ENCODE data around the gene SKI. TPM values are rescaled to one million over a fixed set of nuclear protein-coding genes. Genes with fewer than 3 reads are reported as not detected.

SKI gene
- total RNA-seq, 1 experiment from 2014 or later, result 53.7 TPM

DNA sequence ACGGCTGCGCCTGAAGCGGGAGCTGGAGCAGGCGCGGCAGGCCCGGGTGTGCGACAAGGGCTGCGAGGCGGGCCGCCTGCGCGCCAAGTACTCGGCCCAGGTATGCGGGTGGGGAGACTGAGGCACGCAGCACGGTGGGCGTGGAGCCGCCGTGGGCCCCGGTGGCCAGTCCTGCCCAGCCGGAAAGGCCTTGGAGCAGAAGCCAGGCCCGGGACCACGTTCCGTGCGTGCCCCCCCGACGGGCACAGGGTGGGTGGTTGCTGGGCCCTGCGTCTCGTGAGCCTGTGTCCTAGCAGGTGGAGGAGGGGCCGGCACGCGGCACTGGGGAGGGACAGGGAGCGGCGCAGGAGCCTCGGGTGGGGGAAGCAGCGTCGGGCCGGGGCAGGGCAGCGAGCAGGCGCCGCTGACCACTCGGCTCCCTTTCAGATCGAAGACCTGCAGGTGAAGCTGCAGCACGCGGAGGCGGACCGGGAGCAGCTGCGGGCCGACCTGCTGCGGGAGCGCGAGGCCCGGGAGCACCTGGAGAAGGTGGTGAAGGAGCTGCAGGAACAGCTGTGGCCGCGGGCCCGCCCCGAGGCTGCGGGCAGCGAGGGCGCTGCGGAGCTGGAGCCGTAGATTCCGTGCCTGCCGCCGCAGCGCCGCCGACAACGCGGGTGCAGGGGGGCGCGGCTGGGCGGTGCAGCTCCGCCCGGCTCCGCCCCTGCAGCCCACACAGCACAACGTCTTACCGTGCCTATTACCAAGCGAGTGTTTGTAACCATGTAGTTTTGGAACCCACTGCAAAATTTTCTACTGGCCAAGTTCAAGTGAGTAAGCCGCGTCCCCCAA is 78.2 kb downstream of the SKI start:
- Mint-ChIP-seq H3K4me3 (ENCODE audit: unreplicated experiment) (no peak overlapping the region), H3K4me1 (ENCODE audit: insufficient read depth, unreplicated experiment) (no peaks in the 10 kb centered on the region), H3K27ac (ENCODE audit: low read depth, unreplicated experiment) (no peak overlapping the region), H3K36me3 (ENCODE audit: insufficient read depth, unreplicated experiment) (peaks cover 52% of the 10 kb centered on the region), H3K9me3 (ENCODE audit: unreplicated experiment) (no peaks in the 10 kb centered on the region), H3K27me3 (ENCODE audit: insufficient read depth, unreplicated experiment) (no peaks in the 10 kb centered on the region)
- ChIA-PET POLR2A (no interaction called here), CTCF (interaction anchor here (0.6 to 1.2 kb wide), 2 partner anchors 40 to 111 kb away, joined by 3 read pairs; partner anchors contain the start of gene FAAP20)
- BruUV-seq (replicated peaks), result no TSS peak
- intact Hi-C loops (cut with micrococcal nuclease), result no loop called here
- no peak for DNase-seq (ENCODE audit: unreplicated experiment)
- TF ChIP-seq, protein P1, sequence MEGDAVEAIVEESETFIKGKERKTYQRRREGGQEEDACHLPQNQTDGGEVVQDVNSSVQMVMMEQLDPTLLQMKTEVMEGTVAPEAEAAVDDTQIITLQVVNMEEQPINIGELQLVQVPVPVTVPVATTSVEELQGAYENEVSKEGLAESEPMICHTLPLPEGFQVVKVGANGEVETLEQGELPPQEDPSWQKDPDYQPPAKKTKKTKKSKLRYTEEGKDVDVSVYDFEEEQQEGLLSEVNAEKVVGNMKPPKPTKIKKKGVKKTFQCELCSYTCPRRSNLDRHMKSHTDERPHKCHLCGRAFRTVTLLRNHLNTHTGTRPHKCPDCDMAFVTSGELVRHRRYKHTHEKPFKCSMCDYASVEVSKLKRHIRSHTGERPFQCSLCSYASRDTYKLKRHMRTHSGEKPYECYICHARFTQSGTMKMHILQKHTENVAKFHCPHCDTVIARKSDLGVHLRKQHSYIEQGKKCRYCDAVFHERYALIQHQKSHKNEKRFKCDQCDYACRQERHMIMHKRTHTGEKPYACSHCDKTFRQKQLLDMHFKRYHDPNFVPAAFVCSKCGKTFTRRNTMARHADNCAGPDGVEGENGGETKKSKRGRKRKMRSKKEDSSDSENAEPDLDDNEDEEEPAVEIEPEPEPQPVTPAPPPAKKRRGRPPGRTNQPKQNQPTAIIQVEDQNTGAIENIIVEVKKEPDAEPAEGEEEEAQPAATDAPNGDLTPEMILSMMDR (IDR thresholded peaks at IDR 0.05; ENCODE audit: unreplicated experiment), result no peak

DNA sequence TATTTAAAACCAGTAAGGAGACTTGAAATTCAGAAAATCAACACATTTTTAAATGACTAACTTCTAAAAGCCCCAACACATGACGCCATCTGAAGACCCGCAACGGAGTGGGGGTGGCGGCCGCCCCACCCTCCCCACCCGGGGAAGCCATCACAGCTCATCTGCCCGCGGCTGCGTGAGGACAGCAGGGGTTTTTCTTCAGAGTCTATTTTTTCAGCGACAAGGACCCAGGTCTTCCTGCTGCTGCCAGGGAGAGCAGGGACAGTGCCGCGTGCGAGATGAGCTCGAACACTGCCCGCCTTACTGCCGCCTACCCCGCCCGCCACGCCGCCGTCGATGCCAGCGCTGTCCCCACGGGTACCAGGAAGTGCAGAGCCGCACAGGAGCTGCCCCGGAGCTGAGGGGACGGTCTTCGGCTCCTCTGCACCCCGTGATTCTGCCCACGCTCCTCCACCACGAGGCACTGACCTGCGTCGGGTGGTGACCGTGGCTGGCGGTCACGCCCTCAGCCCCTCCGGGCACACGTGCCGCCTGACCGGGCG is 79.0 kb downstream of the SKI start:
- H3K27ac Mint-ChIP-seq (ENCODE audit: low read depth, unreplicated experiment), result no peak overlapping the region
- no peaks in the 10 kb centered on the region for H3K4me1 Mint-ChIP-seq (ENCODE audit: insufficient read depth, unreplicated experiment)
- DNase-seq (ENCODE audit: unreplicated experiment), result no peak
- no TSS peak for BruUV-seq (replicated peaks)
- no peaks in the 10 kb centered on the region for H3K27me3 Mint-ChIP-seq (ENCODE audit: insufficient read depth, unreplicated experiment)
- peaks cover 52% of the 10 kb centered on the region for H3K36me3 Mint-ChIP-seq (ENCODE audit: insufficient read depth, unreplicated experiment)
- intact Hi-C loops (cut with micrococcal nuclease), result no loop called here
- TF ChIP-seq, protein P1 (IDR thresholded peaks at IDR 0.05; ENCODE audit: unreplicated experiment), result no peak
- no peak overlapping the region for H3K4me3 Mint-ChIP-seq (ENCODE audit: unreplicated experiment)
- ChIA-PET POLR2A (no interaction called here), CTCF (interaction anchor here (0.6 to 1.2 kb wide), 2 partner anchors 41 to 112 kb away, joined by 3 read pairs; partner anchors contain the start of gene FAAP20)
- H3K9me3 Mint-ChIP-seq (ENCODE audit: unreplicated experiment), result no peaks in the 10 kb centered on the region

DNA sequence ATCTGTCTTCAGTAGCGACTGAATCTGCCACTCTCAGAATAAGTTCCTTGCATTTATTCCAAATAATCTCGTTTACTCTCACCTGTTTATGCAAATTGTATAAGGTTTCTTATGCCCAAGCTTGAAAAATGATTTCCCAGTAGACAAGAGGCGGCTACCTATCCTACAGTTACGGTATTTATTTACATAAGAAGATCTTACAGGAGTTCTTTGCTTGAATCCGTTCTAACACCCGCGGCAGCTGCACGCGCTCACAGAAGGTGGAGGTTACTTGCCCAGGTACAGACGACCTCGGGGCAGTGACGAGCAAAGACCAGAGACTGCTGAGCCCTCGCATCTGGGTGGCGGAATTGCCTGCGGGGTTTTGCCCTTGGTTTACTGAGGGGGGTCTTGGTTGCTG is 79.9 kb downstream of the SKI start:
- Mint-ChIP-seq H3K27ac (ENCODE audit: low read depth, unreplicated experiment) (no peak overlapping the region), H3K27me3 (ENCODE audit: insufficient read depth, unreplicated experiment) (no peaks in the 10 kb centered on the region), H3K36me3 (ENCODE audit: insufficient read depth, unreplicated experiment) (peaks cover 52% of the 10 kb centered on the region), H3K4me3 (ENCODE audit: unreplicated experiment) (no peak overlapping the region), H3K9me3 (ENCODE audit: unreplicated experiment) (no peaks in the 10 kb centered on the region), H3K4me1 (ENCODE audit: insufficient read depth, unreplicated experiment) (no peaks in the 10 kb centered on the region)
- no peak for DNase-seq (ENCODE audit: unreplicated experiment)
- intact Hi-C loops (cut with micrococcal nuclease), result no loop called here
- TF ChIP-seq, protein P1 (IDR thresholded peaks at IDR 0.05; ENCODE audit: unreplicated experiment), result no peak
- BruUV-seq (replicated peaks), result TSS peak; percentile 40
- ChIA-PET POLR2A (no interaction called here), CTCF (no interaction called here)

DNA sequence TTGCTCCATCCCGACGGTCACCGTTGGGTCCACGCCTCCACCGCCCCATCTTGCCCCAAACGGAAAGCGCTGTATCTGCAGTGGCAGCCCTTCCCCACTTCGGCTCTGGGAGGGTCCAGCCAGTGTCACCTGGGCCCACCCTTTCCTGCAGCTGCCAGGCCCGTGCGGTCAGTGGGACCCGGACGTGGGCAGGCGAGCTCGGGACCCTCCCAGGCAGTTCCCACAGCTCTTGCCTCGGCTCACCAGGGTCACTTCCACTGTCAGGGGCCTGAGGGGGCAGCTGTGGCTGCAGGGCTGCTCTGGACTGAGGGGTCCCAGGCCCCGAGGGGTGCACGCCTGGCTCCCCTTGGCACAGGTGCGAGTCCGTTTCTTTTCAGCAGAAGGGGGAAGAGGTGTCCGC is 80.7 kb downstream of the SKI start:
- BruUV-seq (replicated peaks), result no TSS peak
- H3K4me3 Mint-ChIP-seq (ENCODE audit: unreplicated experiment), result no peak overlapping the region
- H3K9me3 Mint-ChIP-seq (ENCODE audit: unreplicated experiment), result no peaks in the 10 kb centered on the region
- ChIA-PET POLR2A (interaction anchor here (1.7 kb wide), 1 partner anchor 74 kb away, joined by 4 read pairs; no protein-coding TSS in a partner anchor), CTCF (interaction anchor here (0.6 kb wide), 1 partner anchor 73 kb away, joined by 4 read pairs; no protein-coding TSS in a partner anchor)
- intact Hi-C loops (cut with micrococcal nuclease), result no loop called here
- DNase-seq (ENCODE audit: unreplicated experiment), result no peak
- H3K27me3 Mint-ChIP-seq (ENCODE audit: insufficient read depth, unreplicated experiment), result no peaks in the 10 kb centered on the region
- H3K4me1 Mint-ChIP-seq (ENCODE audit: insufficient read depth, unreplicated experiment), result no peaks in the 10 kb centered on the region
- TF ChIP-seq, protein P1 (IDR thresholded peaks at IDR 0.05; ENCODE audit: unreplicated experiment), result no peak
- peaks cover 49% of the 10 kb centered on the region for H3K36me3 Mint-ChIP-seq (ENCODE audit: insufficient read depth, unreplicated experiment)
- no peak overlapping the region for H3K27ac Mint-ChIP-seq (ENCODE audit: low read depth, unreplicated experiment)

Measured in MCF 10A (cell line).